Mesothelial cell of epicardium (in vitro differentiated cells): ENCODE results near the gene TEN1. TPM values are rescaled to one million over a fixed set of nuclear protein-coding genes. Genes with fewer than 3 reads are reported as not detected.
"Not testable (repeated sequence)": the region's sequence is repeated elsewhere in the genome, so short reads cannot be mapped to it uniquely, and the experiment has no call there.

ENCODE experiments used
- DNase-seq, 2 experiments: peaks; one replicate each; pipeline ENCODE4 v3.0.0; 2021; ENCODE audit warnings: low spot score in 2 of 2; ENCODE audit not compliant: unreplicated experiment in 2 of 2
- H3K27ac Mint-ChIP-seq: 2 replicates; pipeline ENCODE4 v1.8.0; 2021; ENCODE audit warnings: mixed read lengths
- H3K27me3 Mint-ChIP-seq: 2 replicates; pipeline ENCODE4 v1.8.0; 2021; ENCODE audit warnings: low read depth, mixed read lengths
- H3K36me3 Mint-ChIP-seq: 2 replicates; pipeline ENCODE4 v1.8.0; 2021; ENCODE audit warnings: mixed read lengths
- H3K4me1 Mint-ChIP-seq: 2 replicates; pipeline ENCODE4 v1.8.0; 2021; ENCODE audit warnings: mixed read lengths
- H3K4me3 Mint-ChIP-seq: 2 replicates; pipeline ENCODE4 v1.8.0; 2021; ENCODE audit warnings: mild to moderate bottlenecking, moderate library complexity, mixed read lengths
- H3K9me3 Mint-ChIP-seq: 2 replicates; pipeline ENCODE4 v1.8.0; 2021; ENCODE audit warnings: mixed read lengths
- CTCF ChIP-seq: fragments of 200-600 bp; sonication (generic); IDR thresholded peaks from one replicate; pipeline ENCODE4 v1.5.0; 2021; ENCODE audit warnings: antibody characterized with exemption; ENCODE audit not compliant: unreplicated experiment
- total RNA-seq: library from RNA; stranded (reverse); gene quantifications from 3 replicates; pipeline ENCODE4 v1.2.1, GENCODE V29; 2021

Gene TEN1
- total RNA-seq, 1 donor from 2014 or later, result 35.5 TPM

GRCh38 chr17:76034428-76035350 is 55.6 kb downstream of the TEN1 start:
- no peak for DNase-seq
- TF ChIP-seq CTCF, result no peak
- Mint-ChIP-seq H3K4me1 (peaks cover 5% of the 10 kb centered on the region), H3K27me3 (no peaks in the 10 kb centered on the region), H3K27ac (no peak overlapping the region), H3K36me3 (peaks cover 17% of the 10 kb centered on the region), H3K4me3 (no peak overlapping the region), H3K9me3 (peaks cover 3% of the 10 kb centered on the region)

GRCh38 chr17:76036497-76037261 is 57.6 kb downstream of the TEN1 start:
- no peak for TF ChIP-seq CTCF
- no peak for DNase-seq
- H3K27ac Mint-ChIP-seq, result no peak overlapping the region
- peaks cover 31% of the 10 kb centered on the region for H3K36me3 Mint-ChIP-seq
- no peak overlapping the region for H3K4me3 Mint-ChIP-seq
- H3K9me3 Mint-ChIP-seq, result peaks cover 3% of the 10 kb centered on the region
- no peaks in the 10 kb centered on the region for H3K27me3 Mint-ChIP-seq
- peaks cover 3% of the 10 kb centered on the region for H3K4me1 Mint-ChIP-seq

- Mint-ChIP-seq H3K9me3 (no peaks in the 10 kb centered on the region), H3K4me1 (peaks cover 3% of the 10 kb centered on the region), H3K36me3 (peaks cover 35% of the 10 kb centered on the region), H3K27me3 (no peaks in the 10 kb centered on the region), H3K4me3 (no peak overlapping the region), H3K27ac (no peak overlapping the region)
- TF ChIP-seq CTCF, result no peak
- DNase-seq, result no peak
These were observed 59.0 kb downstream of the TEN1 start for GRCh38 chr17:76038050-76038449.

DNA sequence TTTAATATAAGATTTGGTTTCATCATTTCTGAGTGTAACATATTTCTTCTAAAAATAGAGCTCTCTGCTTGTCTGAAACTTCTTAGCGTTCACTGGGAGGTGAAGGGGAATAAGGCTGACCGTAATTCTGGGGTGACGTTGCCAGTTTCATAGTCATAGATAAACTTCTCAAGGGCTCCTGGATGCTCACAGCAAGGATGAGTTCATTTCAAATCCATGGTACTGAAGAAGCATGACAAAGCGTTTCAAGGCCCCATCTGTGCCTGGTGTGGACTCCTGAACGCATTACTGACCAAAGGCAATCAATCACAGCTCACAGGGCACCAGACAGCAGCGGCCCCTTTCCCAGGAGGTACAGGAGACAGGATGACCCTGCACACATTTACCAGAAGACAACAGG is 60.1 kb downstream of the TEN1 start:
- H3K36me3 Mint-ChIP-seq, result peaks cover 45% of the 10 kb centered on the region

GRCh38 chr17:76040376-76040775 is 61.3 kb downstream of the TEN1 start:
- no peak overlapping the region for H3K27ac Mint-ChIP-seq
- TF ChIP-seq CTCF, result no peak
- no peaks in the 10 kb centered on the region for H3K27me3 Mint-ChIP-seq
- H3K4me1 Mint-ChIP-seq, result peaks cover 3% of the 10 kb centered on the region
- no peaks in the 10 kb centered on the region for H3K9me3 Mint-ChIP-seq
- peaks cover 55% of the 10 kb centered on the region for H3K36me3 Mint-ChIP-seq
- no peak overlapping the region for H3K4me3 Mint-ChIP-seq
- no peak for DNase-seq

More for the DNA sequence above, 60.1 kb downstream of the TEN1 start:
- no peaks in the 10 kb centered on the region for H3K27me3 Mint-ChIP-seq
- no peaks in the 10 kb centered on the region for H3K9me3 Mint-ChIP-seq
- H3K4me1 Mint-ChIP-seq, result peaks cover 3% of the 10 kb centered on the region
- no peak for TF ChIP-seq CTCF
- H3K27ac Mint-ChIP-seq, result no peak overlapping the region
- no peak for DNase-seq
- H3K4me3 Mint-ChIP-seq, result no peak overlapping the region

- H3K27ac Mint-ChIP-seq, DNase-seq, H3K4me1 Mint-ChIP-seq, H3K4me3 Mint-ChIP-seq, H3K27me3 Mint-ChIP-seq, H3K9me3 Mint-ChIP-seq: not testable (repeated sequence)
- peaks cover 66% of the 10 kb centered on the region for H3K36me3 Mint-ChIP-seq
These were observed 63.8 kb downstream of the TEN1 start for GRCh38 chr17:76042868-76043267.

DNA sequence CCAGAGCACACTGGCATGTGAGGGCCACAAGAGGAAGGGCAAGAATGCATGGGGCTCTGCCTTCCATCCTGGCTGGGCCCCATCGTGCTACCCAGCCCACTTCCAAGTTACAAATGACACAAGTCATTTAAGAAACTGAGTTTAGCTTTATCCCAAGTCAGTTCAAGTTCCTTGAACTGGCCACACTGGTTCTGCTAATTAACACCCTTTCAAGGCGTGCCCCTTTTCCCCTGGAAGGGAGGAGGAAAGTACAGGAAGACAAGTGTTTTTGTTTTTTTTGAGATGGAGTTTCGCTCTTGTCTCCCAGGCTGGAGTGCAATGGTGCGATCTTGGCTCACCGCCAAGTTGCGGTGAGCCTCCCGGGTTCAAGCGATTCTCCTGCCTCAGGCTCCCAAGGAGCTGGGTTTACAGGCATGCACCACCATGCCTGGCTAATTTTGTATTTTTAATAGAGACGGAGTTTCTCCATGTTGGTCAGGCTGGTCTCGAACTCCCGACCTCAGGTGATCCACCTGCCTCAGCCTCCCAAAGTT is 65.5 kb downstream of the TEN1 start:
- H3K36me3 Mint-ChIP-seq, result peaks cover 63% of the 10 kb centered on the region
- H3K27me3 Mint-ChIP-seq, H3K4me3 Mint-ChIP-seq, H3K27ac Mint-ChIP-seq, H3K9me3 Mint-ChIP-seq, DNase-seq, H3K4me1 Mint-ChIP-seq: not testable (repeated sequence)
